Progenitor cell of endocrine pancreas (in vitro differentiated cells): ENCODE results near the gene ZFHX3. TPM values are rescaled to one million over a fixed set of nuclear protein-coding genes. Genes with fewer than 3 reads are reported as not detected.
A peak's percentile ranks its signal among the peaks of the same experiment; 100 is the strongest.

ENCODE experiments used
- DNase-seq: peaks from one replicate; pipeline ENCODE4 v3.0.0; 2021; ENCODE audit warnings: low spot score; ENCODE audit not compliant: unreplicated experiment
- H3K27ac Mint-ChIP-seq: 2 replicates; pipeline ENCODE4 v1.8.0; 2021; ENCODE audit warnings: mild to moderate bottlenecking, moderate library complexity, mixed read lengths
- H3K27me3 Mint-ChIP-seq: 2 replicates; pipeline ENCODE4 v1.8.0; 2021; ENCODE audit warnings: mixed read lengths
- H3K36me3 Mint-ChIP-seq: 2 replicates; pipeline ENCODE4 v1.8.0; 2022; ENCODE audit warnings: mixed read lengths; ENCODE audit not compliant: insufficient read depth
- H3K4me1 Mint-ChIP-seq: 2 replicates; pipeline ENCODE4 v1.8.0; 2021; ENCODE audit warnings: low read depth, mixed read lengths
- H3K4me3 Mint-ChIP-seq: 2 replicates; pipeline ENCODE4 v1.8.0; 2021; ENCODE audit warnings: low read depth, mild to moderate bottlenecking, moderate library complexity, mixed read lengths
- H3K9me3 Mint-ChIP-seq: 2 replicates; pipeline ENCODE4 v1.8.0; 2021; ENCODE audit warnings: low read depth, mixed read lengths
- CTCF ChIP-seq: fragments of 200-600 bp; sonication (generic); IDR thresholded peaks from one replicate; pipeline ENCODE4 v1.5.0; 2021; ENCODE audit warnings: antibody characterized with exemption, mild to moderate bottlenecking; ENCODE audit not compliant: unreplicated experiment
- total RNA-seq: library from RNA; stranded (reverse); gene quantifications from 2 replicates; pipeline ENCODE4 v1.2.1, GENCODE V29; 2021

ZFHX3 gene
- total RNA-seq, 1 donor from 2014 or later: 54.0 TPM

GRCh38 chr16:72901000-72901627, 146.8 kb downstream of the ZFHX3 start:
- TF ChIP-seq CTCF: no peak
- Mint-ChIP-seq H3K27ac (peak overlapping the region; percentile 82), H3K9me3 (no peaks in the 10 kb centered on the region), H3K27me3 (no peaks in the 10 kb centered on the region), H3K36me3 (peaks cover 3% of the 10 kb centered on the region), H3K4me3 (peak overlapping the region; percentile 7), H3K4me1 (peaks cover 65% of the 10 kb centered on the region)
- no peak for DNase-seq

GRCh38 chr16:72898216-72898825, 149.6 kb downstream of the ZFHX3 start:
- no peak overlapping the region for H3K4me3 Mint-ChIP-seq
- H3K4me1 Mint-ChIP-seq: peaks cover 76% of the 10 kb centered on the region
- DNase-seq: no peak
- H3K9me3 Mint-ChIP-seq: no peaks in the 10 kb centered on the region
- peak overlapping the region; percentile 54 for H3K27ac Mint-ChIP-seq
- H3K27me3 Mint-ChIP-seq: no peaks in the 10 kb centered on the region
- peaks cover 3% of the 10 kb centered on the region for H3K36me3 Mint-ChIP-seq
- no peak for TF ChIP-seq CTCF

- H3K36me3 Mint-ChIP-seq: peaks cover 3% of the 10 kb centered on the region
- DNase-seq: no peak
- H3K4me1 Mint-ChIP-seq: peaks cover 70% of the 10 kb centered on the region
- no peak for TF ChIP-seq CTCF
- peak overlapping the region; percentile 97 for H3K27ac Mint-ChIP-seq
- no peaks in the 10 kb centered on the region for H3K9me3 Mint-ChIP-seq
- no peaks in the 10 kb centered on the region for H3K27me3 Mint-ChIP-seq
- no peak overlapping the region for H3K4me3 Mint-ChIP-seq
Observed at GRCh38 chr16:72897707-72898106, 150.2 kb downstream of the ZFHX3 start.

- no peaks in the 10 kb centered on the region for H3K9me3 Mint-ChIP-seq
- peaks cover 3% of the 10 kb centered on the region for H3K36me3 Mint-ChIP-seq
- no peaks in the 10 kb centered on the region for H3K27me3 Mint-ChIP-seq
- peak overlapping the region; percentile 40 for H3K4me3 Mint-ChIP-seq
- H3K4me1 Mint-ChIP-seq: peaks cover 62% of the 10 kb centered on the region
- no peak for DNase-seq
- peak overlapping the region; percentile 97 for H3K27ac Mint-ChIP-seq
- TF ChIP-seq CTCF: no peak
Observed at GRCh38 chr16:72896485-72897118, 151.3 kb downstream of the ZFHX3 start.

GRCh38 chr16:72895951-72896350, 152.0 kb downstream of the ZFHX3 start:
- H3K27ac Mint-ChIP-seq: peak overlapping the region; percentile 97
- no peaks in the 10 kb centered on the region for H3K9me3 Mint-ChIP-seq
- peak overlapping the region; percentile 40 for H3K4me3 Mint-ChIP-seq
- no peak for TF ChIP-seq CTCF
- peaks cover 59% of the 10 kb centered on the region for H3K4me1 Mint-ChIP-seq
- H3K27me3 Mint-ChIP-seq: no peaks in the 10 kb centered on the region
- H3K36me3 Mint-ChIP-seq: peaks cover 5% of the 10 kb centered on the region
- no peak for DNase-seq
